SJSA1 (cell line): ENCODE measurements around the gene BAHCC1. TPM values are rescaled to one million over a fixed set of nuclear protein-coding genes. Genes with fewer than 3 reads are reported as not detected.
"Not testable (repeated sequence)": the region's sequence is repeated elsewhere in the genome, so short reads cannot be mapped to it uniquely, and the experiment has no call there.

Experiments used
- DNase-seq, 2 experiments: peaks; one replicate each; pipeline ENCODE4 v3.0.0-alpha.2; 2015 to 2020; ENCODE audit warnings: low spot score in 2 of 2, low read depth in 1 of 2
- H3K27ac ChIP-seq: fragments of 250-450 bp; sonication (Bioruptor Pico); 2 replicates; pipeline ENCODE4 v1.5.1; 2020; ENCODE audit warnings: mild to moderate bottlenecking, moderate library complexity
- H3K27me3 ChIP-seq: fragments of 250-450 bp; sonication (Bioruptor Pico); replicated peaks from 2 replicates; pipeline ENCODE4 v1.5.1; 2020; ENCODE audit warnings: mild to moderate bottlenecking, moderate library complexity
- H3K36me3 ChIP-seq: fragments of 250-450 bp; sonication (Bioruptor Pico); 2 replicates; pipeline ENCODE4 v1.5.1; 2020; ENCODE audit warnings: mild to moderate bottlenecking
- H3K4me1 ChIP-seq: fragments of 250-450 bp; sonication (Bioruptor Pico); replicated peaks from 2 replicates; pipeline ENCODE4 v1.6.1; 2021; ENCODE audit warnings: mild to moderate bottlenecking
- H3K4me3 ChIP-seq: fragments of 250-450 bp; sonication (Bioruptor Pico); 2 replicates; pipeline ENCODE4 v1.5.1; 2020; ENCODE audit warnings: mild to moderate bottlenecking
- H3K9me3 ChIP-seq: fragments of 250-450 bp; sonication (Bioruptor Pico); replicated peaks from 2 replicates; pipeline ENCODE4 v1.5.1; 2020; ENCODE audit warnings: mild to moderate bottlenecking
- total RNA-seq: library from RNA; depleted of rRNA; stranded (reverse); fragments of >200 nt; shearing (Covaris generic); gene quantifications from 2 replicates; pipeline ENCODE4 v1.2.3, GENCODE V29; 2014

Gene BAHCC1
- total RNA-seq, 1 experiment from 2014 or later, result 6.6 TPM

- H3K36me3 ChIP-seq, result no peaks in the 10 kb centered on the region; the same call in 1 of the 2 replicates
- peak overlapping the region; percentile 99 for H3K27ac ChIP-seq
- no peaks in the 10 kb centered on the region for H3K27me3 ChIP-seq
- H3K4me3 ChIP-seq, result peak overlapping the region; percentile 34
- H3K9me3 ChIP-seq, result peaks cover 3% of the 10 kb centered on the region
- peaks cover 74% of the 10 kb centered on the region for H3K4me1 ChIP-seq
- DNase-seq, result no peak
Measured at GRCh38 chr17:81423698-81424071, 28.4 kb downstream of the BAHCC1 start.

DNA sequence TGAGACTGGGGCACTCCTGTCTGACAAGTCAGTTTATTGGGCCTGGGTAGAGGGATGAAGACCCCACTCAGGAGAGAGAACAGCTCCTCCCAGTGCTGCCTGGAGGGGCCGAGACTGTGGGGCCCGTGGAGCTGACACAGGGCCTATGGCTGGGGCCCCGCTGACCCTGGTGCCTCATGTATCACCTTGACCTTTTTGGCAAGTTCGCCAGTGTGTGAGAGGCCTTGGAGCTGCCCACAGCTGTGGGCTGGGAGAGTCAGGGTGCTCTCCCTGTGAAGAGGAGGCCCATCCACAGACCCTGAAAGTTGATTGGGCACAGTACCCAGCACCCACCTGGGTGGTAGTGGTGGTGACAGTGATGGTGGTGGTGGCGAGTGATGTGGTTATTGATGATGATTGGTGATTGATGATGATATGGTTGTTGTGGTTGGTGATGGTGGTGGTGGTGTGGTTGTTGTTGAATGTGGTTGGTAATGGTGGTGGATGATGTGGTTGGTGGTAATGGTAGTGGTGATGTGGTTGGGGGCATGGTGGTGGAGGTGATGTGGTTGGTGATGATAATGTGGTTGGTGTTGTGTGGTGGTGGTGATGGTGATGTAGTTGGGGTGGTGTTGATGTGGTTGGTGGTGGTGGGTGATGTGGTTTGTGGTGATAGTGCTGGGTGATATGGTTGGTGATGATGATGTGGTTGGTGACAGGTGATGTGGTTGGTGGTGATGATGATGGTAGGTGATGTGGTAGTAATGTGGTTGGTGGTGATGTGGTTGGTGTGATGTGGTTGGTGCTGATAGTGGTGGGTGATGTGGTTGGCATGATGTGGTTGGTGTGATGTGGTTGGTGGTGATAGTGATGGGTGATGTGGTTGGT, 29.1 kb downstream of the BAHCC1 start:
- H3K27ac ChIP-seq, result peak overlapping the region; percentile 99

GRCh38 chr17:81425041-81425440, 29.8 kb downstream of the BAHCC1 start:
- peaks cover 74% of the 10 kb centered on the region for H3K4me1 ChIP-seq
- H3K9me3 ChIP-seq, H3K27me3 ChIP-seq, DNase-seq, H3K27ac ChIP-seq, H3K4me3 ChIP-seq, H3K36me3 ChIP-seq: not testable (repeated sequence)

More for the DNA sequence above, 29.1 kb downstream of the BAHCC1 start:
- DNase-seq, result no peak
- H3K4me3 ChIP-seq, result no peak overlapping the region
- no peaks in the 10 kb centered on the region; the same call in 1 of the 2 replicates for H3K36me3 ChIP-seq
- H3K27me3 ChIP-seq, result no peaks in the 10 kb centered on the region
- H3K4me1 ChIP-seq, result peaks cover 74% of the 10 kb centered on the region
- H3K9me3 ChIP-seq, result peaks cover 3% of the 10 kb centered on the region

DNA sequence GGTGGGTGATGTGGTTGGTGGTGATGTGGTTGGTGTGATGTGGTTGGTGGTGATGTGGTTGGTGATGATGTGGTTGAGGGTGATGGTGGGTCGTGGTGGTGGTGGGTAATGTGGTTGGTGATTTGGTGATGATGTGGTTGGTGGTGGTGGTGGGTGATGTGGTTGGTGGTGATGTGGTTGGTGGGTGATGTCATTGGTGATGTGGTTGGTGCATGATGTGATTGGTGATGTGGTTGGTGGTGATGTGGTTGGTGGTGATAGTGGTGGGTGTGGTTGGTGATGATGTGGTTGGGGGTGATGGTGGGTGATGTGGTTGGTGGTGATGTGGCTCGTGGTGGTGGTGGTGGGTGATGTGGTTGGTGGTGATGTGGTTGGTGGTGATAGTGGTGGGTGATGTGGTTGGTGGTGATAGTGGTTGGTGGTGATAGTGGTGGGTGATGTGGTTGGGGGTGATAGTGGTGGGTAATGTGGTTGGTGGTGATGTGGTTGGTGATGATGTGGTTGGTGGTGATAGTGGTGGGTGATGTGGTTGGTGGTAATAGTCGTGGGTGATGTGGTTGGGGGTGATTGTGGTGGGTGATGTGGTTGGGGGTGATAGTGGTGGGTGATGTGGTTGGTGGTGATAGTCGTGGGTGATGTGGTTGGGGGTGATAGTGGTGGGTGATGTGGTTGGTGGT, 30.6 kb downstream of the BAHCC1 start:
- peaks cover 72% of the 10 kb centered on the region for H3K4me1 ChIP-seq
- not testable (repeated sequence) for H3K4me3 ChIP-seq, H3K27me3 ChIP-seq, H3K9me3 ChIP-seq, H3K36me3 ChIP-seq, H3K27ac ChIP-seq, DNase-seq

- H3K27me3 ChIP-seq, result no peaks in the 10 kb centered on the region
- H3K9me3 ChIP-seq, result peaks cover 3% of the 10 kb centered on the region
- no peaks in the 10 kb centered on the region; the same call in 1 of the 2 replicates for H3K36me3 ChIP-seq
- no peak overlapping the region for H3K4me3 ChIP-seq
- DNase-seq, result no peak
- no peak overlapping the region for H3K27ac ChIP-seq
- peaks cover 65% of the 10 kb centered on the region for H3K4me1 ChIP-seq
Measured at GRCh38 chr17:81426393-81427172, 31.3 kb downstream of the BAHCC1 start.

DNA sequence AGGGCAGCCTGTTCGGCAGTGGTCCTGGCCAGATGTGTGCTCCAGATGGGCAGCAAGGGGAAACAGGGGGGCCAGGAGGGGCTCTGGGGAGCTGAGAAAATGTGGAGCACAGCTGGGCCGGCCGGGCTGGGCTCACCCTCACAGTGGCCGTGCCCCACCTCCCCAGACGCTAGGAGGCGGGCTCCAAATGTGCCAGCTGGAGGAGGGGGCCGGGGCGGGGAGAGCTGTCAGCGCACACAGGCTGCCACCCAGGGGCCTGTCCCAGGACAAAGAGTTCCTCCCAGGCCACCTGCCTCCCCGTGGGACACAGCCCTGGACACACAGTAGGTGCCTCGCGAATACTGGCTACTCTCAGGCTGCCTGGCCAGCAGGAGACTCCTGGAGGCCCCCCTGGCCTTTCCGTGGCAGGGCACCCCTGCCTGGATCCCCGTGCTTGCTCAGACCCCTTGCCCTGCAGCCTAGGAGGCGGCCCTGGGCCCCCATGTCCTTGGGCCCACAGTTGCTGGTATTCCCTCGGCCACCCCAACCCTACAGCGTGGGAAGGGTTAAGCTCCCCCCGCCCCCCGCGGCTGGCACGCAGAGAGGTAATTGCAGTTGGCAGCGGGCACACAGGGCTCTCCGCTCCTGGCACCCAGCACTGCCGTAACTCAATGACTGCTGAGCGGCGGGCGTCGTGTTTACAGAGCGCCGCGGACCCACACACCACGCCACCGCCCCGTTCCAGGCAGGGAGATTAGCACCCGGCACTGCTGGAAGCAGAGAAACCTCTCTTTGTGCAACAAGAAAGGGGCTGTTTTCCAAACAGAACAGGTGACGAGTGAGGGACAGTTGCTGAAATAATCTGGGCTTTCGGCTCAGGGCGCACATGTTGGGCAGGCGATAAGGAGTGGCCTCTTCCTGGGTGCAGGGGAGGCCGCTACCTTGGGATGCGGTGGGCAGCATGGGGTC, 32.2 kb downstream of the BAHCC1 start:
- Histone ChIP-seq H3K36me3 (no peaks in the 10 kb centered on the region; the same call in 1 of the 2 replicates), H3K4me3 (no peak overlapping the region), H3K27ac (no peak overlapping the region), H3K27me3 (no peaks in the 10 kb centered on the region), H3K9me3 (peaks cover 3% of the 10 kb centered on the region), H3K4me1 (peaks cover 56% of the 10 kb centered on the region)
- no peak for DNase-seq

DNA sequence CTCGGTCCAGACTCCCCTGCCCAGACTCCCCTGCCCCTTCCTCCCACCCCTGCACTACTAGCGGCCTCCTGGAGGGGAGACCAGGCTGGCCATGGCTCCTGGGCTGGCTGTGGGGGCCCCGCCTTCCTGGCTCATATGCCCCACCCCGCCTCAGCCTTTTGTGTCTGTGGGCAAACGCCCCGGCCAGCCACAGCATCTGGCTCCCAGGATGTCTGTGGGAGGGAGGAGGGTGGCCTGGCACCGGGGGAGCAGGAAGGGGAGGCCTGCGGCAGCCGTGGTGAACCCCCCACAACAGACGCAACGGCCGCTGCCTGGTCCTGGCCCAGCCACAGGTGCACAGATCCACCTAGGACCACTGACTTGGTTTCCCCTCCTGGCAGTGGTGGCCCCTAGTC, 32.9 kb downstream of the BAHCC1 start:
- no peak overlapping the region for H3K4me3 ChIP-seq
- no peaks in the 10 kb centered on the region; the same call in 1 of the 2 replicates for H3K36me3 ChIP-seq
- no peaks in the 10 kb centered on the region for H3K27me3 ChIP-seq
- H3K9me3 ChIP-seq, result peaks cover 3% of the 10 kb centered on the region
- DNase-seq, result peak in 1 of 2 experiments; percentile 71
- H3K27ac ChIP-seq, result no peak overlapping the region
- peaks cover 50% of the 10 kb centered on the region for H3K4me1 ChIP-seq

DNA sequence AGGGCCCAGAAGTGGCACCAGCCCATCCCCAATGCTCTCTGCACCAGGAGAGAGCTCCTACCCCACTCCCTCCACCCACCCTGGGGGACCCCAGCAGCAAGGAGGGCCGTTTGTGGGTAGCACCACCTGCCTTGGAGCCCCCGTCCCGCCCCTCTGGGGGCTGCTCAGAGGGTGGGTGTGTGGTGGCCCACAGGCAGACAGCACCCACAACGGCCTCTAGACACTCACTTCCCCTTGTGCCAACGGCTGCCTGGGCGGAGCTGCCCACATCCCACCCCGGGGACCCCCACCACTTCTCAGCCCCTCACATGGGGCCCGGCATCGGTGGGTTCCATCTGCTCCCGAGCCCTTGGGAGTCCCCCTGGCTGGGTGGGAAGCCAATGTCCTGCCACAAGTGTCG, 33.3 kb downstream of the BAHCC1 start:
- Histone ChIP-seq H3K4me1 (peaks cover 46% of the 10 kb centered on the region), H3K27me3 (no peaks in the 10 kb centered on the region), H3K27ac (no peak overlapping the region)

GRCh38 chr17:81428948-81429774, 33.9 kb downstream of the BAHCC1 start:
- Histone ChIP-seq H3K4me3 (no peak overlapping the region), H3K4me1 (peaks cover 45% of the 10 kb centered on the region), H3K36me3 (no peaks in the 10 kb centered on the region; the same call in 1 of the 2 replicates), H3K9me3 (peaks cover 3% of the 10 kb centered on the region), H3K27ac (no peak overlapping the region), H3K27me3 (no peaks in the 10 kb centered on the region)
- DNase-seq, result peak; percentile 60 to 81

More for the DNA sequence above, 33.3 kb downstream of the BAHCC1 start:
- Histone ChIP-seq H3K36me3 (no peaks in the 10 kb centered on the region; the same call in 1 of the 2 replicates), H3K4me3 (no peak overlapping the region), H3K9me3 (peaks cover 3% of the 10 kb centered on the region)
- no peak for DNase-seq

GRCh38 chr17:81429821-81430551, 34.7 kb downstream of the BAHCC1 start:
- no peaks in the 10 kb centered on the region; the same call in 1 of the 2 replicates for H3K36me3 ChIP-seq
- peak in 1 of 2 experiments; percentile 75 for DNase-seq
- no peaks in the 10 kb centered on the region for H3K27me3 ChIP-seq
- H3K4me1 ChIP-seq, result peaks cover 46% of the 10 kb centered on the region
- H3K27ac ChIP-seq, result no peak overlapping the region
- no peaks in the 10 kb centered on the region for H3K9me3 ChIP-seq
- H3K4me3 ChIP-seq, result no peak overlapping the region

DNA sequence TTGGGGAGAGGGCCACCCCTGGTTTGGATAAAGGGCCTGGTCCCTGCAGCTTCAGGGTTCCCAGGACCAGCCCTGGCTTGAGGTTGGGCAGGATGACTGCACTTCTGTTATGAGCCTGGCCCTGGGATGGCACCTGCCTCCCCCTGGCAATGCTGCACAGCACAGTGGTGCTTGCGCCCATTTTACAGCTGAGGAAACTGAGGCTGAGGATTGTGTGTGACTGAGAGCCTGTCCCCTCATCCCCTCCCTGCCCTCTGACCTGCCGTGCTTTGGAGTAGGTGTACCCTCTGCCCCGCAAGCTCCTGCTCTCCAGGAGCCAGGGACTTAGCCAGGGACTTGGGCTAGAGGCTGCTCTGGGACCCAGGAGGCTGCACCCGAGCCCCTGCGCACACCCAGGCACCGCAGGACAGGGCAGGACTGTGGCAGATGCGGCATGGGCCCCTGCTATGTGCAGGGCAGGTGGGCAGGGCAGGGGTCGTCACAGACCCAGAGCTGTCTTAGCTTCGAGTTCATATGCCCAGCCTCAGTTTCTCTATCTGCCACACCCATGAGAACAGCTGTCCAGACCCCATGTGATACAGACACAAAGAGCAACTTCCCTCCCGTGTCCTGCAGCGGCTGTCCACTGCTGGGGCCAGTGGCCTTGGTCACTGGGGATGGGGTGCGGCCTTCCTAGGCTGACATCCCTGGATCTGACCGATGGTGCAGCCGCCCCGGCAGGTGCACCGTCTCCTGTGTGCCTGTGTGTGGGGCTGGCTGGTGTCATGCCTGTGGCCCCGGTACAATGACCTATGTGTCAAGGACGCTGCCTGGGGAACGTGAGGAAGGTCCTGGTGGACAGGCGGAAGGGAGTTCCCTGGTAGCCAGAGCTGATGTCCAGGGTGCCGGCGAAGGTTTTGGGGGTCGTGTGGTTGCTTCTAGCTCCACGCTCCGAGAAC, 36.6 kb downstream of the BAHCC1 start:
- no peaks in the 10 kb centered on the region for H3K9me3 ChIP-seq
- no peak for DNase-seq
- H3K27me3 ChIP-seq, result no peaks in the 10 kb centered on the region
- H3K4me3 ChIP-seq, result no peak overlapping the region
- no peaks in the 10 kb centered on the region; the same call in 1 of the 2 replicates for H3K36me3 ChIP-seq
- H3K4me1 ChIP-seq, result peaks cover 46% of the 10 kb centered on the region
- H3K27ac ChIP-seq, result no peak overlapping the region
